ENCODE measurements around the gene STPG3. TPM values are rescaled to one million over a fixed set of nuclear protein-coding genes. Genes with fewer than 3 reads are reported as not detected.

Gene STPG3
- total and polyA plus RNA-seq, 2 of the 13 experiments (the other 11 are each of a cell fraction or from before 2014, with no cell fraction given): not detected

- TF ChIP-seq, protein P1, sequence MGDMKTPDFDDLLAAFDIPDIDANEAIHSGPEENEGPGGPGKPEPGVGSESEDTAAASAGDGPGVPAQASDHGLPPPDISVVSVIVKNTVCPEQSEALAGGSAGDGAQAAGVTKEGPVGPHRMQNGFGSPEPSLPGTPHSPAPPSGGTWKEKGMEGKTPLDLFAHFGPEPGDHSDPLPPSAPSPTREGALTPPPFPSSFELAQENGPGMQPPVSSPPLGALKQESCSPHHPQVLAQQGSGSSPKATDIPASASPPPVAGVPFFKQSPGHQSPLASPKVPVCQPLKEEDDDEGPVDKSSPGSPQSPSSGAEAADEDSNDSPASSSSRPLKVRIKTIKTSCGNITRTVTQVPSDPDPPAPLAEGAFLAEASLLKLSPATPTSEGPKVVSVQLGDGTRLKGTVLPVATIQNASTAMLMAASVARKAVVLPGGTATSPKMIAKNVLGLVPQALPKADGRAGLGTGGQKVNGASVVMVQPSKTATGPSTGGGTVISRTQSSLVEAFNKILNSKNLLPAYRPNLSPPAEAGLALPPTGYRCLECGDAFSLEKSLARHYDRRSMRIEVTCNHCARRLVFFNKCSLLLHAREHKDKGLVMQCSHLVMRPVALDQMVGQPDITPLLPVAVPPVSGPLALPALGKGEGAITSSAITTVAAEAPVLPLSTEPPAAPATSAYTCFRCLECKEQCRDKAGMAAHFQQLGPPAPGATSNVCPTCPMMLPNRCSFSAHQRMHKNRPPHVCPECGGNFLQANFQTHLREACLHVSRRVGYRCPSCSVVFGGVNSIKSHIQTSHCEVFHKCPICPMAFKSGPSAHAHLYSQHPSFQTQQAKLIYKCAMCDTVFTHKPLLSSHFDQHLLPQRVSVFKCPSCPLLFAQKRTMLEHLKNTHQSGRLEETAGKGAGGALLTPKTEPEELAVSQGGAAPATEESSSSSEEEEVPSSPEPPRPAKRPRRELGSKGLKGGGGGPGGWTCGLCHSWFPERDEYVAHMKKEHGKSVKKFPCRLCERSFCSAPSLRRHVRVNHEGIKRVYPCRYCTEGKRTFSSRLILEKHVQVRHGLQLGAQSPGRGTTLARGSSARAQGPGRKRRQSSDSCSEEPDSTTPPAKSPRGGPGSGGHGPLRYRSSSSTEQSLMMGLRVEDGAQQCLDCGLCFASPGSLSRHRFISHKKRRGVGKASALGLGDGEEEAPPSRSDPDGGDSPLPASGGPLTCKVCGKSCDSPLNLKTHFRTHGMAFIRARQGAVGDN (CRISPR knock-in tag; IDR thresholded peaks at IDR 0.05): peak; percentile 91
- TF ChIP-seq SALL2 (CRISPR knock-in tag; IDR thresholded peaks at IDR 0.05): no peak
- no peak for TF ChIP-seq MAX (IDR thresholded peaks at IDR 0.05)
- TF ChIP-seq ELF4 (CRISPR knock-in tag; IDR thresholded peaks at IDR 0.05; ENCODE audit: borderline replicate concordance): no peak
- TF ChIP-seq, protein P2, sequence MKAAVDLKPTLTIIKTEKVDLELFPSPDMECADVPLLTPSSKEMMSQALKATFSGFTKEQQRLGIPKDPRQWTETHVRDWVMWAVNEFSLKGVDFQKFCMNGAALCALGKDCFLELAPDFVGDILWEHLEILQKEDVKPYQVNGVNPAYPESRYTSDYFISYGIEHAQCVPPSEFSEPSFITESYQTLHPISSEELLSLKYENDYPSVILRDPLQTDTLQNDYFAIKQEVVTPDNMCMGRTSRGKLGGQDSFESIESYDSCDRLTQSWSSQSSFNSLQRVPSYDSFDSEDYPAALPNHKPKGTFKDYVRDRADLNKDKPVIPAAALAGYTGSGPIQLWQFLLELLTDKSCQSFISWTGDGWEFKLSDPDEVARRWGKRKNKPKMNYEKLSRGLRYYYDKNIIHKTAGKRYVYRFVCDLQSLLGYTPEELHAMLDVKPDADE (CRISPR knock-in tag; IDR thresholded peaks at IDR 0.05): no peak
- no peak for TF ChIP-seq MIXL1 (CRISPR knock-in tag; IDR thresholded peaks at IDR 0.05)
- no peak for TF ChIP-seq U2AF1 (optimal IDR thresholded peaks at IDR 0.05; ENCODE audit: low read depth, low read length)
- TF ChIP-seq CBX5 (CRISPR knock-in tag; IDR thresholded peaks at IDR 0.05; ENCODE audit: borderline replicate concordance): no peak
- TF ChIP-seq ZC3H4 (CRISPR knock-in tag; IDR thresholded peaks at IDR 0.05; ENCODE audit: borderline replicate concordance): no peak
- TF ChIP-seq, protein P3, sequence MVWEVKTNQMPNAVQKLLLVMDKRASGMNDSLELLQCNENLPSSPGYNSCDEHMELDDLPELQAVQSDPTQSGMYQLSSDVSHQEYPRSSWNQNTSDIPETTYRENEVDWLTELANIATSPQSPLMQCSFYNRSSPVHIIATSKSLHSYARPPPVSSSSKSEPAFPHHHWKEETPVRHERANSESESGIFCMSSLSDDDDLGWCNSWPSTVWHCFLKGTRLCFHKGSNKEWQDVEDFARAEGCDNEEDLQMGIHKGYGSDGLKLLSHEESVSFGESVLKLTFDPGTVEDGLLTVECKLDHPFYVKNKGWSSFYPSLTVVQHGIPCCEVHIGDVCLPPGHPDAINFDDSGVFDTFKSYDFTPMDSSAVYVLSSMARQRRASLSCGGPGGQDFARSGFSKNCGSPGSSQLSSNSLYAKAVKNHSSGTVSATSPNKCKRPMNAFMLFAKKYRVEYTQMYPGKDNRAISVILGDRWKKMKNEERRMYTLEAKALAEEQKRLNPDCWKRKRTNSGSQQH (CRISPR knock-in tag; IDR thresholded peaks at IDR 0.05; ENCODE audit: low read depth): no peak
- no peak for TF ChIP-seq TEAD3 (CRISPR knock-in tag; optimal IDR thresholded peaks at IDR 0.05; ENCODE audit: borderline replicate concordance)
- no peak for TF ChIP-seq CEBPG (CRISPR knock-in tag; IDR thresholded peaks at IDR 0.05)
- TF ChIP-seq JUND (CRISPR knock-in tag; IDR thresholded peaks at IDR 0.05): no peak
- TF ChIP-seq ZNF569 (CRISPR knock-in tag; IDR thresholded peaks at IDR 0.05; ENCODE audit: borderline replicate concordance): no peak
- no peak for TF ChIP-seq ZNF30 (CRISPR knock-in tag; IDR thresholded peaks at IDR 0.05)
- TF ChIP-seq ZNF674 (CRISPR knock-in tag; IDR thresholded peaks at IDR 0.05; ENCODE audit: low read depth): no peak
- no peak for TF ChIP-seq ELF1 (CRISPR knock-in tag; IDR thresholded peaks at IDR 0.05)
- TF ChIP-seq FOXJ3 (CRISPR knock-in tag; IDR thresholded peaks at IDR 0.05; ENCODE audit: borderline replicate concordance): no peak
- no peak for TF ChIP-seq NFYC (CRISPR knock-in tag; IDR thresholded peaks at IDR 0.05)
- TF ChIP-seq HOXA3 (CRISPR knock-in tag; IDR thresholded peaks at IDR 0.05): peak; percentile 18; the same call in 1 of the 2 replicates
- no peak for TF ChIP-seq NFIB (CRISPR knock-in tag; IDR thresholded peaks at IDR 0.05; ENCODE audit: borderline replicate concordance)
- TF ChIP-seq TMF1 (CRISPR knock-in tag; IDR thresholded peaks at IDR 0.05; ENCODE audit: low read depth): no peak
- peak; percentile 73 for TF ChIP-seq AGO1 (IDR thresholded peaks at IDR 0.05; ENCODE audit: low read depth, low read length, poor library complexity, severe bottlenecking)
- no peak for TF ChIP-seq HOXA9 (CRISPR knock-in tag; IDR thresholded peaks at IDR 0.05; ENCODE audit: borderline replicate concordance)
Observed at GRCh38 chr9:137250329-137251193, 525 bp upstream of the STPG3 start (continued).

Measured in HepG2 (cell line).